Measurements from ENCODE around the gene ZBTB46.

- TF ChIP-seq CTCF (IDR thresholded peaks at IDR 0.05; ENCODE audit: poor library complexity) (no peak), EZH2phosphoT487 (IDR thresholded peaks at IDR 0.05; ENCODE audit: low read depth, severe bottlenecking, unreplicated experiment) (no peak), EZH2 (IDR thresholded peaks at IDR 0.05; ENCODE audit: borderline replicate concordance) (no peak)
Measured at GRCh38 chr20:63769891-63770474, 61.1 kb downstream of the ZBTB46 start.

All from hepatocyte (in vitro differentiated cells).